Activated CD4-positive, alpha-beta T cell treated with anti-CD3 and anti-CD28 coated beads, Interleukin-2, amount 10 ng/mL, durations not matched to agents 24 days and 14 days (primary cell): Measurements from ENCODE around the gene CYP2D6. TPM values are rescaled to one million over a fixed set of nuclear protein-coding genes. Genes with fewer than 3 reads are reported as not detected.
"Not testable (repeated sequence)": the region's sequence is repeated elsewhere in the genome, so short reads cannot be mapped to it uniquely, and the experiment has no call there.

Experiments
- DNase-seq: peaks from one replicate; pipeline ENCODE4 v3.0.0; 2022
- H3K27ac Mint-ChIP-seq: one replicate; pipeline ENCODE4 v1.8.0; 2022; ENCODE audit warnings: mild to moderate bottlenecking, mixed read lengths
- H3K27me3 Mint-ChIP-seq: one replicate; pipeline ENCODE4 v1.8.0; 2022; ENCODE audit warnings: mixed read lengths
- H3K36me3 Mint-ChIP-seq: one replicate; pipeline ENCODE4 v1.8.0; 2022; ENCODE audit warnings: low read depth, mild to moderate bottlenecking, mixed read lengths
- H3K4me1 Mint-ChIP-seq: one replicate; pipeline ENCODE4 v1.8.0; 2021; ENCODE audit warnings: mixed read lengths
- H3K4me3 Mint-ChIP-seq: one replicate; pipeline ENCODE4 v1.8.0; 2022; ENCODE audit warnings: mild to moderate bottlenecking, moderate library complexity, mixed read lengths
- H3K9me3 Mint-ChIP-seq: one replicate; pipeline ENCODE4 v1.8.0; 2021; ENCODE audit warnings: mixed read lengths
- intact Hi-C: fragments of 100-400 bp; cut with micrococcal nuclease; formaldehyde crosslinking; loops from one replicate; pipeline ENCODE4 v1.15.1; 2023
- total RNA-seq: library from RNA; stranded (reverse); gene quantifications from 2 replicates; pipeline ENCODE4 v1.2.3, GENCODE V29; 2022

The CYP2D6 gene
- total RNA-seq, 1 donor from 2014 or later, result 4.5 TPM

GRCh38 chr22:42135688-42136087 is 5.1 kb upstream of the CYP2D6 start:
- intact Hi-C loops, H3K9me3 Mint-ChIP-seq, H3K4me1 Mint-ChIP-seq, H3K4me3 Mint-ChIP-seq, H3K36me3 Mint-ChIP-seq, H3K27me3 Mint-ChIP-seq, DNase-seq, H3K27ac Mint-ChIP-seq: not testable (repeated sequence)

GRCh38 chr22:42134100-42135020 is 3.8 kb upstream of the CYP2D6 start:
- H3K27ac Mint-ChIP-seq, result no peak overlapping the region
- H3K4me1 Mint-ChIP-seq, result no peaks in the 10 kb centered on the region
- H3K36me3 Mint-ChIP-seq, result peaks cover 5% of the 10 kb centered on the region
- intact Hi-C loops, result no loop called here
- no peaks in the 10 kb centered on the region for H3K27me3 Mint-ChIP-seq
- no peaks in the 10 kb centered on the region for H3K9me3 Mint-ChIP-seq
- H3K4me3 Mint-ChIP-seq, result no peak overlapping the region
- DNase-seq, result no peak

- Mint-ChIP-seq H3K9me3 (no peaks in the 10 kb centered on the region), H3K27me3 (no peaks in the 10 kb centered on the region), H3K36me3 (no peaks in the 10 kb centered on the region), H3K27ac (no peak overlapping the region), H3K4me3 (no peak overlapping the region), H3K4me1 (no peaks in the 10 kb centered on the region)
- no peak for DNase-seq
- intact Hi-C loops, result no loop called here
These were observed 1.8 kb upstream of the CYP2D6 start for GRCh38 chr22:42132457-42132856.

GRCh38 chr22:42131562-42131961 is 952 bp upstream of the CYP2D6 start:
- no peak overlapping the region for H3K4me3 Mint-ChIP-seq
- no peak overlapping the region for H3K27ac Mint-ChIP-seq
- no peak for DNase-seq
- no peaks in the 10 kb centered on the region for H3K36me3 Mint-ChIP-seq
- no peaks in the 10 kb centered on the region for H3K4me1 Mint-ChIP-seq
- intact Hi-C loops, result no loop called here
- no peaks in the 10 kb centered on the region for H3K27me3 Mint-ChIP-seq
- no peaks in the 10 kb centered on the region for H3K9me3 Mint-ChIP-seq

- H3K36me3 Mint-ChIP-seq, intact Hi-C loops, H3K4me1 Mint-ChIP-seq, H3K27ac Mint-ChIP-seq, H3K4me3 Mint-ChIP-seq, H3K27me3 Mint-ChIP-seq, H3K9me3 Mint-ChIP-seq, DNase-seq: not testable (repeated sequence)
These were observed 428 bp downstream of the CYP2D6 start for GRCh38 chr22:42130182-42130581.

GRCh38 chr22:42128776-42129694 is 1.6 kb downstream of the CYP2D6 start:
- peak; percentile 61 for DNase-seq
- H3K27ac Mint-ChIP-seq, H3K4me1 Mint-ChIP-seq, intact Hi-C loops, H3K4me3 Mint-ChIP-seq, H3K36me3 Mint-ChIP-seq, H3K27me3 Mint-ChIP-seq, H3K9me3 Mint-ChIP-seq: not testable (repeated sequence)

- H3K27me3 Mint-ChIP-seq, H3K4me3 Mint-ChIP-seq, DNase-seq, H3K27ac Mint-ChIP-seq, H3K36me3 Mint-ChIP-seq, H3K9me3 Mint-ChIP-seq, H3K4me1 Mint-ChIP-seq, intact Hi-C loops: not testable (repeated sequence)
These were observed 2.6 kb downstream of the CYP2D6 start for GRCh38 chr22:42128007-42128406.

GRCh38 chr22:42127606-42128005 is 3.0 kb downstream of the CYP2D6 start:
- Mint-ChIP-seq H3K4me3 (no peak overlapping the region), H3K27me3 (no peaks in the 10 kb centered on the region), H3K4me1 (no peaks in the 10 kb centered on the region), H3K27ac (peak overlapping the region; percentile 43), H3K9me3 (no peaks in the 10 kb centered on the region), H3K36me3 (peaks cover 4% of the 10 kb centered on the region)
- DNase-seq, result no peak
- intact Hi-C loops, result no loop called here

- H3K27me3 Mint-ChIP-seq, H3K9me3 Mint-ChIP-seq, H3K27ac Mint-ChIP-seq, intact Hi-C loops, H3K36me3 Mint-ChIP-seq, DNase-seq, H3K4me3 Mint-ChIP-seq: not testable (repeated sequence)
- H3K4me1 Mint-ChIP-seq, result peaks cover 32% of the 10 kb centered on the region
These were observed 7.1 kb downstream of the CYP2D6 start for GRCh38 chr22:42123529-42123928.

- Mint-ChIP-seq H3K4me1 (peaks cover 34% of the 10 kb centered on the region), H3K36me3 (peaks cover 21% of the 10 kb centered on the region), H3K4me3 (peak overlapping the region; percentile 78), H3K27ac (peak overlapping the region; percentile 90)
- peak; percentile 85 for DNase-seq
- not testable (repeated sequence) for H3K9me3 Mint-ChIP-seq, H3K27me3 Mint-ChIP-seq
- intact Hi-C loops, result loop anchor here (2.0 kb wide), 1 partner anchor 30 kb away; the partner anchor contains the start of gene NDUFA6
These were observed 10.2 kb downstream of the CYP2D6 start for GRCh38 chr22:42120231-42121021.

- Mint-ChIP-seq H3K27me3 (no peaks in the 10 kb centered on the region), H3K36me3 (peaks cover 28% of the 10 kb centered on the region), H3K27ac (no peak overlapping the region), H3K9me3 (peaks cover 13% of the 10 kb centered on the region), H3K4me1 (peaks cover 29% of the 10 kb centered on the region), H3K4me3 (no peak overlapping the region)
- DNase-seq, result no peak
- intact Hi-C loops, result no loop called here
These were observed 13.7 kb downstream of the CYP2D6 start for GRCh38 chr22:42116848-42117424.

GRCh38 chr22:42115420-42115830 is 15.2 kb downstream of the CYP2D6 start:
- Mint-ChIP-seq H3K9me3 (peaks cover 13% of the 10 kb centered on the region), H3K4me1 (peaks cover 17% of the 10 kb centered on the region), H3K36me3 (peaks cover 28% of the 10 kb centered on the region)
- DNase-seq, H3K27me3 Mint-ChIP-seq, H3K27ac Mint-ChIP-seq, intact Hi-C loops, H3K4me3 Mint-ChIP-seq: not testable (repeated sequence)

GRCh38 chr22:42114721-42115120 is 15.9 kb downstream of the CYP2D6 start:
- intact Hi-C loops, result no loop called here
- Mint-ChIP-seq H3K36me3 (peaks cover 30% of the 10 kb centered on the region), H3K4me1 (peaks cover 10% of the 10 kb centered on the region), H3K4me3 (no peak overlapping the region), H3K27me3 (no peaks in the 10 kb centered on the region), H3K9me3 (peaks cover 13% of the 10 kb centered on the region), H3K27ac (no peak overlapping the region)
- DNase-seq, result no peak
